ENCODE data around the gene GPC5. TPM values are rescaled to one million over a fixed set of nuclear protein-coding genes. Genes with fewer than 3 reads are reported as not detected.
"Not testable (repeated sequence)": the region's sequence is repeated elsewhere in the genome, so short reads cannot be mapped to it uniquely, and the experiment has no call there.

GPC5 gene
- total RNA-seq, 3 donors from 2014 or later, result 0.51 to 1.2 TPM; not detected in 1

DNA sequence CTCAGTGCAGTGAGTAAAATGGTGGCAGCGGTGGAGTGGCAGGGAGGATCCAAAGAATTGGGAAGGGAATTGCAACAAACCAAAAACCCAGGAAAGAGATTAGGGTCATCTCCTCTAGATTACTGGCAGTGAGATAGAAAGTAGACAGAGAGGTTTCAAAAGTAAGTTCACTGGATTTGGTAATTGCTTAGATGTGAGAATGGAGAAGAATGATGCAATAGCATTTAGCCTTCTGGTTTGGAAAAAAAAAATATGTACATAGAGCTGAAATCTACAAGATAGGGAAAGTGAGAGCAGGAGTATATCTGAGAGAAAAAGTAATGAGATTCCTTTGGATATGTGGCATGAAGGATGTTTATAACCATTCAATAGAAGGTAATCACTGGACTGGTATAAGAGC, 1345.6 kb downstream of the GPC5 start:
- intact Hi-C loops (cut with DNase I, micrococcal nuclease), result no loop called here
- H3K9me3 ChIP-seq, result no peaks in the 10 kb centered on the region

DNA sequence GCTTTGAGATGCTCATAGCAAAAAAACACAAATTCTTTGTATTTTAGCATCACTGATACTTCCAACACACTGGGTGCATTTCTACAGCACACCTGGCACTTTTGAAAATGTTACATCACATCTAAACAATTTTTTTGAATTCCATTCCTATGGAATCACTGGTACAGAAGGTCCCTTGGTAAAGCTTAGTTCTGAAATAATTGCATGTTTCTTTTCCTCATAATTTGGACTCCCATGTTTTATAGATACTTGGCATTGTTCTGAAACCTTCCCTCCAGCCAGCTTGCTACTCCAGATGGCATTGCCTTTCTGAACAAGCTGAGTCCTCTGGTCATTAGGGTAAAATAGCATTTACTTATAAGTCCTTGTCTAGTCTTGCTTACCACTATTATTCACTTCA, 1346.8 kb downstream of the GPC5 start:
- DNase-seq (no peak), ATAC-seq (no peak)
- intact Hi-C loops (cut with DNase I, micrococcal nuclease), result no loop called here
- Histone ChIP-seq H3K9me3 (no peaks in the 10 kb centered on the region), H3K4me3 (no peak overlapping the region), H3K4me1 (ENCODE audit: low read depth) (no peaks in the 10 kb centered on the region), H3K36me3 (ENCODE audit: low read depth) (no peaks in the 10 kb centered on the region)
- TF ChIP-seq, protein P1, sequence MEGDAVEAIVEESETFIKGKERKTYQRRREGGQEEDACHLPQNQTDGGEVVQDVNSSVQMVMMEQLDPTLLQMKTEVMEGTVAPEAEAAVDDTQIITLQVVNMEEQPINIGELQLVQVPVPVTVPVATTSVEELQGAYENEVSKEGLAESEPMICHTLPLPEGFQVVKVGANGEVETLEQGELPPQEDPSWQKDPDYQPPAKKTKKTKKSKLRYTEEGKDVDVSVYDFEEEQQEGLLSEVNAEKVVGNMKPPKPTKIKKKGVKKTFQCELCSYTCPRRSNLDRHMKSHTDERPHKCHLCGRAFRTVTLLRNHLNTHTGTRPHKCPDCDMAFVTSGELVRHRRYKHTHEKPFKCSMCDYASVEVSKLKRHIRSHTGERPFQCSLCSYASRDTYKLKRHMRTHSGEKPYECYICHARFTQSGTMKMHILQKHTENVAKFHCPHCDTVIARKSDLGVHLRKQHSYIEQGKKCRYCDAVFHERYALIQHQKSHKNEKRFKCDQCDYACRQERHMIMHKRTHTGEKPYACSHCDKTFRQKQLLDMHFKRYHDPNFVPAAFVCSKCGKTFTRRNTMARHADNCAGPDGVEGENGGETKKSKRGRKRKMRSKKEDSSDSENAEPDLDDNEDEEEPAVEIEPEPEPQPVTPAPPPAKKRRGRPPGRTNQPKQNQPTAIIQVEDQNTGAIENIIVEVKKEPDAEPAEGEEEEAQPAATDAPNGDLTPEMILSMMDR (IDR thresholded peaks at IDR 0.05), result no peak

More for the DNA sequence above, 1345.6 kb downstream of the GPC5 start:
- DNase-seq, result no peak
- no peak for ATAC-seq
- no peak overlapping the region for H3K4me3 ChIP-seq
- TF ChIP-seq, protein P1 (IDR thresholded peaks at IDR 0.05), result no peak
- no peaks in the 10 kb centered on the region for H3K4me1 ChIP-seq (ENCODE audit: low read depth)
- H3K36me3 ChIP-seq (ENCODE audit: low read depth), result no peaks in the 10 kb centered on the region

DNA sequence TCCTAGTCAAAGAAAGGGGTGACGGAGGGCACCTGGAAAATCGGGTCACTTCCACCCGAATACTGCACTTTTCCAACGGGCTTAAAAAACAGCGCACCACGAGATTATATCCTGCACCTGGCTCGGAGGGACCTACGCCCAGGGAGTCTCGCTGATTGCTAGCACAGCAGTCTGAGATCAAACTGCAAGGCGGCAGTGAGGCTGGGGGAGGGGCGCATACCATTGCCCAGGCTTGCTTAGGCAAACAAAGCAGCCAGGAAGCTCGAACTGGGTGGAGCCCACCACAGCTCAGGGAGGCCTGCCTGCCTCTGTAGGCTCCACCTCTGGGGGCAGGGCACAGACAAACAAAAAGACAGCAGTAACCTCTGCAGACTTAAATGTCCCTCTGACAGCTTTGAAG, 1354.3 kb downstream of the GPC5 start:
- H3K4me3 ChIP-seq; intact Hi-C loops (cut with DNase I, micrococcal nuclease); H3K9me3 ChIP-seq; ATAC-seq; H3K4me1 ChIP-seq (ENCODE audit: low read depth); H3K36me3 ChIP-seq (ENCODE audit: low read depth); DNase-seq: not testable (repeated sequence)

DNA sequence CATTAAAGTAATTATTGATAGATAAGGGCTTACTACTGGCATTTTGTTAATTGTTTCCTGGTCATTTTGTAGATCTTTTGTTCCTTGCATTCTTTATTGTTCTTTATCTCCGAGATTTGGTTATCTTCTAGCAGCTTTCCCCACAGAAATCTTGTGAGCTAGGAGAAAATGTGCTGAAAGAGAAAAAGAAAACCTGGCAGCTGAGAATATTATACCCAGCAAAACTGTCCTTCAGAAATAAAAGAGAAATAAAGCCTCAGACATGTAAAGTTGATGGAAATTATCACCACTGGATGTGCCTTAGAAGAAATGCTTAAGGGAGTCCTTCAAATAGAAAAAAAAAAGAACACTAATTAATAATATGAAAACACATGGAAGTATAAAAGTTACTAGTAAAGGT, 1363.3 kb downstream of the GPC5 start:
- intact Hi-C loops (cut with DNase I, micrococcal nuclease), result no loop called here
- H3K4me1 ChIP-seq (ENCODE audit: low read depth), result no peaks in the 10 kb centered on the region
- no peaks in the 10 kb centered on the region for H3K36me3 ChIP-seq (ENCODE audit: low read depth)
- TF ChIP-seq, protein P1 (IDR thresholded peaks at IDR 0.05), result no peak
- peaks cover 6% of the 10 kb centered on the region for H3K9me3 ChIP-seq
- ATAC-seq (no peak), DNase-seq (no peak)
- no peak overlapping the region for H3K4me3 ChIP-seq

DNA sequence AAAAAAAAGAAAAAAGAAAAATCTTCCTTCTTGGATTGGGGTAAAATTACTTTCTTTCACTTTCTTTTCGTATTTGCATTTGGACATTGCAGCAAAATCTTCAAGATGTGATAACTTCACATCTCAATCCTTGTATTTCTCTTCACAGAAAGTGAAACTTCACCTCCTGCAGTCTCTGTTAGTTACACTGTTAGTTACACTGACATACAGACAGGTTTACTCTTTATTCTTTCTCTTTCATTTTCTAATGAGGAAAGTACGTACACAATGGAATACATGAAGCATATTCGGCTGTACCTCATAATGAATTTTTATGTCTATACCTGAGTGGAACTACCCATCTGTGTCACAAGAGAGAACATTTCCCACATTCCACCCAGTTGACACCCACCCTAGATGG, 1369.0 kb downstream of the GPC5 start:
- no peaks in the 10 kb centered on the region for H3K9me3 ChIP-seq
- intact Hi-C loops (cut with DNase I, micrococcal nuclease), result no loop called here
- DNase-seq (no peak), ATAC-seq (no peak)
- no peaks in the 10 kb centered on the region for H3K4me1 ChIP-seq (ENCODE audit: low read depth)
- H3K4me3 ChIP-seq, result no peak overlapping the region
- TF ChIP-seq, protein P1 (IDR thresholded peaks at IDR 0.05), result no peak
- no peaks in the 10 kb centered on the region for H3K36me3 ChIP-seq (ENCODE audit: low read depth)

DNA sequence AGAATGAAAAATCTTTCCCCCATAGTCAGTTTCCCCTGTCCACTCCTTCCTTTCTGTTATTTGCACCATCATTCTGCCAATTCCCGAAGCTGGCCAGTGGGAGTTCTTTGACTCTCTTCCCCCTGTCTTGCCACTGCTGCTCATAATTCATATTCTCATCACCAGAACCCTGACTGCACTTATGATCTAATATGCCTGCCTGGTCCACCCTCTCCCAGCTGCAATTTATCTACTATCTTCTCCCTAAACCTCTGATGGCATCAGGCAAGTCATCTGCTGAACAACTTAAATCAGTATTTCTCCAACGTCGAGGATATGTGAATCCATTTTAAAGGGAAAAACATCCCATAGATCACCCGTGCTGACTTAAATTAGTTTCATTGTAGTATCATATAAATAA, 1370.2 kb downstream of the GPC5 start:
- Histone ChIP-seq H3K4me1 (ENCODE audit: low read depth) (no peaks in the 10 kb centered on the region), H3K36me3 (ENCODE audit: low read depth) (no peaks in the 10 kb centered on the region), H3K4me3 (no peak overlapping the region), H3K9me3 (no peaks in the 10 kb centered on the region)
- intact Hi-C loops (cut with DNase I, micrococcal nuclease), result no loop called here
- ATAC-seq (no peak), DNase-seq (no peak)
- TF ChIP-seq, protein P1 (IDR thresholded peaks at IDR 0.05), result no peak

Measured in mucosa of descending colon (tissue), 3 donors.